CD4-positive, CD25-positive, alpha-beta regulatory T cell (primary cell): ENCODE measurements around the gene IFNA8. TPM values are rescaled to one million over a fixed set of nuclear protein-coding genes. Genes with fewer than 3 reads are reported as not detected.
A peak's percentile ranks its signal among the peaks of the same experiment; 100 is the strongest.
"Not testable (repeated sequence)": the region's sequence is repeated elsewhere in the genome, so short reads cannot be mapped to it uniquely, and the experiment has no call there.

Experiments
- ATAC-seq, 2 donors: fragments of 150-1000 bp; cut with Tn5 transposase; one replicate each; pipeline ENCODE4 v1.10.0; 2021; ENCODE audit warnings: low read depth in 2 of 2, moderate number of reproducible peaks in 2 of 2, moderate library complexity in 1 of 2
- DNase-seq, 3 donors: peaks; one replicate each; pipeline versions ENCODE4 v3.0.0 to v3.0.0-alpha.2; 2012 to 2022; ENCODE audit warnings: mixed read lengths in 1 of 3
- H3K27ac ChIP-seq: one replicate; pipeline ENCODE4 v1.7.0; 2013; ENCODE audit warnings: mild to moderate bottlenecking, low read length; ENCODE audit not compliant: insufficient read depth, poor library complexity, severe bottlenecking
- H3K27me3 ChIP-seq: one replicate; pipeline ENCODE4 v1.7.0; 2013; ENCODE audit warnings: low read length; ENCODE audit not compliant: control insufficient read depth, insufficient read depth
- H3K36me3 ChIP-seq: one replicate; pipeline ENCODE4 v1.7.0; 2013; ENCODE audit warnings: mild to moderate bottlenecking, low read length, moderate library complexity; ENCODE audit not compliant: control insufficient read depth, insufficient read depth
- H3K4me1 ChIP-seq: 2 replicates; pipeline ENCODE4 v1.7.0; 2013; ENCODE audit warnings: mild to moderate bottlenecking, low read length; ENCODE audit not compliant: insufficient read depth, control insufficient read depth, poor library complexity, severe bottlenecking
- H3K4me3 ChIP-seq: one replicate; pipeline ENCODE4 v1.7.0; 2013; ENCODE audit warnings: low read depth, mild to moderate bottlenecking, low read length, moderate library complexity
- H3K9me3 ChIP-seq, 2 experiments: 1 replicate in 1 of 2; 2 replicates in 1 of 2; pipeline ENCODE4 v1.7.0; 2013; ENCODE audit warnings: low read length in 2 of 2, mild to moderate bottlenecking in 1 of 2, moderate library complexity in 1 of 2; ENCODE audit not compliant: control insufficient read depth in 2 of 2
- H3K27ac Mint-ChIP-seq, 3 donors: one replicate each; pipeline ENCODE4 v1.8.0; 2020 to 2022; ENCODE audit warnings: mild to moderate bottlenecking in 3 of 3, mixed read lengths in 3 of 3, moderate library complexity in 2 of 3
- H3K27me3 Mint-ChIP-seq: one replicate; pipeline ENCODE4 v1.8.0; 2022; ENCODE audit warnings: mild to moderate bottlenecking, mixed read lengths
- H3K36me3 Mint-ChIP-seq: one replicate; pipeline ENCODE4 v1.8.0; 2020; ENCODE audit warnings: mixed read lengths
- H3K4me1 Mint-ChIP-seq, 4 donors: one replicate each; pipeline ENCODE4 v1.8.0; 2020 to 2022; ENCODE audit warnings: mixed read lengths in 4 of 4, mild to moderate bottlenecking in 1 of 4
- H3K4me3 Mint-ChIP-seq, 4 donors: one replicate each; pipeline ENCODE4 v1.8.0; 2020 to 2022; ENCODE audit warnings: mild to moderate bottlenecking in 4 of 4, mixed read lengths in 4 of 4, moderate library complexity in 3 of 4
- H3K9me3 Mint-ChIP-seq, 7 donors: one replicate each; pipeline ENCODE4 v1.8.0; 2020 to 2022; ENCODE audit warnings: mixed read lengths in 7 of 7, mild to moderate bottlenecking in 3 of 7, moderate library complexity in 2 of 7
- polyA plus RNA-seq, 4 donors: library from polyadenylated mRNA; unstranded; fragments of 300-500 nt; fragmentation: Illumina TruSeq; gene quantifications; one replicate each; pipeline ENCODE4 v1.2.3, GENCODE V29; 2021
- total RNA-seq: library from RNA; stranded (reverse); gene quantifications from one replicate; pipeline ENCODE4 v1.2.3, GENCODE V29; 2022

IFNA8 gene
- total RNA-seq (not detected), polyA plus RNA-seq (not detected)

- H3K4me1 Mint-ChIP-seq = no peaks in the 10 kb centered on the region
- no peak within 1 kb of the TSS for H3K4me3 Mint-ChIP-seq
- no peaks in the 10 kb centered on the region for H3K36me3 Mint-ChIP-seq
- H3K9me3 ChIP-seq = no peaks in the 10 kb centered on the region
- peaks cover 55% of the 10 kb centered on the region for H3K27me3 Mint-ChIP-seq
- H3K27ac ChIP-seq = no peak within 1 kb of the TSS
- H3K9me3 Mint-ChIP-seq = peaks cover 0 to 2% (median 0%) of the 10 kb centered on the region in 7 donors
- H3K4me3 ChIP-seq = no peak within 1 kb of the TSS
- H3K4me1 ChIP-seq = no peaks in the 10 kb centered on the region
- no peak within 1 kb of the TSS for H3K27ac Mint-ChIP-seq
- H3K27me3 ChIP-seq = peaks cover 22% of the 10 kb centered on the region
- DNase-seq (no peak), ATAC-seq (no peak)
- H3K36me3 ChIP-seq = no peaks in the 10 kb centered on the region
These were observed at the start of gene IFNA8 for GRCh38 chr9:21408817-21409216. Gene IFNA8, plus strand, starts transcription at chr9:21409117. Its CDS starts 60 bp downstream, at chr9:21409177.

GRCh38 chr9:21362287-21362686 lies 46.6 kb upstream of the IFNA8 start:
- Mint-ChIP-seq H3K9me3 (peaks cover 0 to 1% (median 0%) of the 10 kb centered on the region in 7 donors), H3K27ac (no peak overlapping the region), H3K36me3 (no peaks in the 10 kb centered on the region), H3K4me1 (peaks cover 11 to 16% (median 15%) of the 10 kb centered on the region in 4 donors), H3K27me3 (peaks cover 53% of the 10 kb centered on the region), H3K4me3 (no peak overlapping the region)
- Histone ChIP-seq H3K4me1 (peaks cover 11% of the 10 kb centered on the region), H3K4me3 (no peak overlapping the region), H3K27me3 (peaks cover 13% of the 10 kb centered on the region), H3K36me3 (no peaks in the 10 kb centered on the region), H3K9me3 (no peaks in the 10 kb centered on the region), H3K27ac (no peak overlapping the region)
- DNase-seq (no peak), ATAC-seq (no peak)

GRCh38 chr9:21367169-21367568 lies 41.7 kb upstream of the IFNA8 start:
- H3K4me1 Mint-ChIP-seq, H3K9me3 Mint-ChIP-seq, H3K4me3 Mint-ChIP-seq, H3K27ac ChIP-seq, H3K4me3 ChIP-seq, ATAC-seq, H3K36me3 ChIP-seq, H3K9me3 ChIP-seq, H3K36me3 Mint-ChIP-seq, DNase-seq, H3K4me1 ChIP-seq: not testable (repeated sequence)
- H3K27me3 ChIP-seq = peaks cover 13% of the 10 kb centered on the region
- Mint-ChIP-seq H3K27me3 (peaks cover 35% of the 10 kb centered on the region), H3K27ac (peak overlapping the region in 1 of 3 donors; percentile 58)

- no peak for ATAC-seq
- DNase-seq = no peak
- H3K4me1 ChIP-seq = no peaks in the 10 kb centered on the region
- Mint-ChIP-seq H3K27ac (peak within 1 kb of the TSS in 1 of 3 donors; percentile 58), H3K9me3 (peaks cover 0 to 2% (median 0%) of the 10 kb centered on the region in 7 donors), H3K4me1 (no peaks in the 10 kb centered on the region), H3K27me3 (peaks cover 33% of the 10 kb centered on the region), H3K4me3 (no peak within 1 kb of the TSS), H3K36me3 (no peaks in the 10 kb centered on the region)
- no peak within 1 kb of the TSS for H3K27ac ChIP-seq
- H3K4me3 ChIP-seq = no peak within 1 kb of the TSS
- H3K9me3 ChIP-seq = no peaks in the 10 kb centered on the region
- peaks cover 10% of the 10 kb centered on the region for H3K27me3 ChIP-seq
- H3K36me3 ChIP-seq = no peaks in the 10 kb centered on the region
These were observed 41.0 kb upstream of the IFNA8 start, which contains the start of gene IFNA13 for GRCh38 chr9:21367957-21368356. Gene IFNA13, minus strand, starts transcription at chr9:21368057. Its CDS starts 47 bp downstream, at chr9:21368010.

GRCh38 chr9:21371467-21371866 lies 37.5 kb upstream of the IFNA8 start:
- peak overlapping the region in 1 of 3 donors; percentile 5 for H3K27ac Mint-ChIP-seq
- ATAC-seq, H3K4me3 Mint-ChIP-seq, H3K4me3 ChIP-seq, H3K4me1 ChIP-seq, H3K9me3 Mint-ChIP-seq, H3K9me3 ChIP-seq, H3K27ac ChIP-seq, DNase-seq, H3K36me3 ChIP-seq, H3K4me1 Mint-ChIP-seq, H3K36me3 Mint-ChIP-seq: not testable (repeated sequence)
- H3K27me3 ChIP-seq = peaks cover 15% of the 10 kb centered on the region
- H3K27me3 Mint-ChIP-seq = peaks cover 22% of the 10 kb centered on the region

GRCh38 chr9:21381448-21382339 lies 27.2 kb upstream of the IFNA8 start:
- peaks cover 25% of the 10 kb centered on the region for H3K27me3 ChIP-seq
- H3K36me3 ChIP-seq = no peaks in the 10 kb centered on the region
- Mint-ChIP-seq H3K36me3 (no peaks in the 10 kb centered on the region), H3K4me1 (peaks cover 0 to 9% (median 5%) of the 10 kb centered on the region in 4 donors), H3K27me3 (peaks cover 55% of the 10 kb centered on the region), H3K27ac (no peak overlapping the region), H3K4me3 (peak overlapping the region in 1 of 4 donors; percentile 8), H3K9me3 (peaks cover 0 to 3% (median 0%) of the 10 kb centered on the region in 7 donors)
- no peaks in the 10 kb centered on the region for H3K9me3 ChIP-seq
- H3K4me3 ChIP-seq = no peak overlapping the region
- peak in 1 of 3 donors; percentile 39 for DNase-seq
- H3K27ac ChIP-seq = no peak overlapping the region
- peak; percentile 52 to 61 for ATAC-seq
- H3K4me1 ChIP-seq = no peaks in the 10 kb centered on the region

GRCh38 chr9:21383627-21384026 lies 25.3 kb upstream of the IFNA8 start:
- no peaks in the 10 kb centered on the region for H3K4me1 ChIP-seq
- no peaks in the 10 kb centered on the region for H3K9me3 ChIP-seq
- H3K27me3 ChIP-seq = peaks cover 25% of the 10 kb centered on the region
- Mint-ChIP-seq H3K4me1 (peaks cover 0 to 9% (median 5%) of the 10 kb centered on the region in 4 donors), H3K36me3 (no peaks in the 10 kb centered on the region), H3K4me3 (no peak overlapping the region), H3K27me3 (peaks cover 59% of the 10 kb centered on the region), H3K9me3 (peaks cover 0 to 6% (median 0%) of the 10 kb centered on the region in 7 donors), H3K27ac (no peak overlapping the region)
- DNase-seq (no peak), ATAC-seq (no peak)
- H3K36me3 ChIP-seq = no peaks in the 10 kb centered on the region
- no peak overlapping the region for H3K4me3 ChIP-seq
- H3K27ac ChIP-seq = no peak overlapping the region
